Tibial nerve (tissue), 3 donors: ENCODE data around the gene SFMBT2.
A peak's percentile ranks its signal among the peaks of the same experiment; 100 is the strongest.

Source experiments
- POLR2A ChIP-seq, 2 donors: fragments of 450-650 bp; IDR thresholded peaks; one replicate each; pipeline ENCODE4 v1.6.1; 2017; ENCODE audit warnings: antibody characterized with exemption in 2 of 2, mild to moderate bottlenecking in 2 of 2, moderate library complexity in 2 of 2
- TF ChIP-seq, protein P1 (sequence below), 5 experiments: fragments of 200-600 bp in 3 of 5; fragments of 450-650 bp in 2 of 5; sonication (generic) in 3 of 5; IDR thresholded peaks; one replicate each; pipeline ENCODE4 v1.5.1; 2016 to 2019; ENCODE audit warnings: antibody characterized with exemption in 5 of 5, mild to moderate bottlenecking in 3 of 5, moderate library complexity in 2 of 5

DNA sequence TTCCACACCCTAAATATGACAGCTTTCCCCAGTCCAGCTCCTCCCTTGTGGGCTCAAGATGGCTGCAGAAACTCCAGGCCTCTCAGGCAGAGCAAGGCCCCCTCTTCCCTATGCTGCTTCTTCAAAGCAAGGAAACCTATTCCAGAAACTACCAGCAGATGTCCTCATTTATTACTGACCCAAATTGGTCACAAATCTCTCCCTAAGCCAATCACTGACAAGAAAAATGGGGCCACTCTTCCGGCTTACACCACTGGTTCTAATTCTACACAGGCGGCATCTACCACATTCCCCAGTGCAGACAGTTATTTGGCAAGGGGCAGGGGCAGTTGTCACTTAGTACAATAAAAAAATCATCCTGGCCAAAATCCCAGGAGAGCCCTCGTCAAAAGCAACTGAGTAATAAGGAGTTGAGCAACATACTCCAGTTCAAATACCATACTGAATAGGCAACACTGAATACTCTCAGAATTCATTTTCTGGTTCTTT, 150.4 kb downstream of the SFMBT2 start:
- TF ChIP-seq, protein P1, sequence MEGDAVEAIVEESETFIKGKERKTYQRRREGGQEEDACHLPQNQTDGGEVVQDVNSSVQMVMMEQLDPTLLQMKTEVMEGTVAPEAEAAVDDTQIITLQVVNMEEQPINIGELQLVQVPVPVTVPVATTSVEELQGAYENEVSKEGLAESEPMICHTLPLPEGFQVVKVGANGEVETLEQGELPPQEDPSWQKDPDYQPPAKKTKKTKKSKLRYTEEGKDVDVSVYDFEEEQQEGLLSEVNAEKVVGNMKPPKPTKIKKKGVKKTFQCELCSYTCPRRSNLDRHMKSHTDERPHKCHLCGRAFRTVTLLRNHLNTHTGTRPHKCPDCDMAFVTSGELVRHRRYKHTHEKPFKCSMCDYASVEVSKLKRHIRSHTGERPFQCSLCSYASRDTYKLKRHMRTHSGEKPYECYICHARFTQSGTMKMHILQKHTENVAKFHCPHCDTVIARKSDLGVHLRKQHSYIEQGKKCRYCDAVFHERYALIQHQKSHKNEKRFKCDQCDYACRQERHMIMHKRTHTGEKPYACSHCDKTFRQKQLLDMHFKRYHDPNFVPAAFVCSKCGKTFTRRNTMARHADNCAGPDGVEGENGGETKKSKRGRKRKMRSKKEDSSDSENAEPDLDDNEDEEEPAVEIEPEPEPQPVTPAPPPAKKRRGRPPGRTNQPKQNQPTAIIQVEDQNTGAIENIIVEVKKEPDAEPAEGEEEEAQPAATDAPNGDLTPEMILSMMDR (IDR thresholded peaks at IDR 0.05) = peak; percentile 60 to 71 (median 66)
- no peak for TF ChIP-seq POLR2A (IDR thresholded peaks at IDR 0.05)
